Thyroid gland (tissue), 4 donors: ENCODE results near the gene PRSS12.

Experiments
- CTCF ChIP-seq, 6 experiments: fragments of 200-600 bp in 3 of 6; fragments of 450-650 bp in 3 of 6; sonication (generic) in 3 of 6; IDR thresholded peaks; one replicate each; pipeline ENCODE4 v1.5.1; 2016 to 2019; ENCODE audit warnings: antibody characterized with exemption in 6 of 6, mild to moderate bottlenecking in 2 of 6, inconsistent platforms in 1 of 6, moderate library complexity in 1 of 6
- POLR2A ChIP-seq, 2 donors: fragments of 450-650 bp; IDR thresholded peaks; one replicate each; pipeline ENCODE4 v1.6.1; 2017; ENCODE audit warnings: antibody characterized with exemption in 2 of 2, mild to moderate bottlenecking in 2 of 2, moderate library complexity in 1 of 2

DNA sequence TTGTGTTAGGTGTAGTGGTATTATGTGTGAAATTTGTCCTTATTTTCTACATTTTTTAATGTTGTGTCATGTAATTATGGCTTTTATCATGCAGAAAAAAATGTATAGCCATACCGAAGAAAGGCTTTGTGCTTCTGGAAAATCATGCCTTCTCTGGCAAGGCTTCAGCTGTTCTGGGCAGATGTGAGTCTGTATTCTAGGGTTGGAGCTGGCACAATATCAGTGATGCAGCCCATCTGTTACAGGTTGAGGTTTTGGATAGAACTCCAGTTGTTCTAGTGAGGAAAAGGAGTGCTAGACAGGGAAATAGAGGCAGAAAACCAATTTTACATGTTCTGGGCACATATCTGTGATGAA is 44.8 kb upstream of the PRSS12 start:
- no peak for TF ChIP-seq CTCF (IDR thresholded peaks at IDR 0.05)
- TF ChIP-seq POLR2A (IDR thresholded peaks at IDR 0.05): no peak
